ENCODE measurements around the gene C11orf24. TPM values are rescaled to one million over a fixed set of nuclear protein-coding genes. Genes with fewer than 3 reads are reported as not detected.
A peak's percentile ranks its signal among the peaks of the same experiment; 100 is the strongest.

The C11orf24 gene
- total RNA-seq, 1 experiment from 2014 or later, result 53.7 TPM

GRCh38 chr11:68259122-68259959, 12.4 kb downstream of the C11orf24 start:
- Mint-ChIP-seq H3K27me3 (ENCODE audit: low read depth) (peaks cover 9% of the 10 kb centered on the region), H3K27ac (peak overlapping the region; percentile 63; the same call in 1 of the 2 replicates), H3K4me3 (no peak overlapping the region), H3K36me3 (peaks cover 34% of the 10 kb centered on the region), H3K4me1 (peaks cover 12% of the 10 kb centered on the region), H3K9me3 (no peaks in the 10 kb centered on the region)
- ChIA-PET POLR2A (interaction anchor here (0.7 kb wide), 1 partner anchor 12 kb away, joined by 3 read pairs; the partner anchor contains the start of gene C11orf24), CTCF (interaction anchor here (0.9 to 4.6 kb wide), 5 partner anchors 11 to 69 kb away, joined by 3 to 111 read pairs (median 4); partner anchors contain the start of gene C11orf24)
- TF ChIP-seq ZBTB21 (CRISPR knock-in tag; IDR thresholded peaks at IDR 0.05; ENCODE audit: borderline replicate concordance) (no peak), ATF3 (CRISPR knock-in tag; conservative IDR thresholded peaks at IDR 0.05) (0 out of 2 replicates have a peak, but pooled peaks have one; percentile 39), FOXP1 (CRISPR knock-in tag; IDR thresholded peaks at IDR 0.05; ENCODE audit: borderline replicate concordance) (0 out of 2 replicates have a peak, but pooled peaks have one; percentile 42), STAT6 (CRISPR knock-in tag; conservative IDR thresholded peaks at IDR 0.05; ENCODE audit: low read depth) (no peak)
- DNase-seq (ENCODE audit: low spot score) (no peak), ATAC-seq (no peak)

GRCh38 chr11:68258363-68258765, 13.4 kb downstream of the C11orf24 start:
- H3K27me3 Mint-ChIP-seq (ENCODE audit: low read depth), result peaks cover 9% of the 10 kb centered on the region
- H3K27ac Mint-ChIP-seq, result no peak overlapping the region
- H3K4me3 Mint-ChIP-seq, result no peak overlapping the region
- ATAC-seq, result no peak
- CTCF ChIA-PET, result interaction anchor here (0.9 to 4.6 kb wide), 8 partner anchors 13 to 261 kb away, joined by 3 to 111 read pairs (median 4); partner anchors contain the start of gene C11orf24
- H3K9me3 Mint-ChIP-seq, result no peaks in the 10 kb centered on the region
- POLR2A ChIA-PET, result interaction anchor here (0.6 to 1.2 kb wide), 2 partner anchors 40 to 41 kb away, joined by 3 read pairs; no protein-coding TSS in a partner anchor
- DNase-seq (ENCODE audit: low spot score), result no peak
- H3K4me1 Mint-ChIP-seq, result peaks cover 12% of the 10 kb centered on the region
- H3K36me3 Mint-ChIP-seq, result peaks cover 28% of the 10 kb centered on the region
- TF ChIP-seq MYBL2 (CRISPR knock-in tag; IDR thresholded peaks at IDR 0.05) (no peak), MLX (CRISPR knock-in tag; IDR thresholded peaks at IDR 0.05) (no peak), TEAD1 (CRISPR knock-in tag; IDR thresholded peaks at IDR 0.05) (no peak), SOX15 (CRISPR knock-in tag; IDR thresholded peaks at IDR 0.05) (no peak), ZNF121 (CRISPR knock-in tag; IDR thresholded peaks at IDR 0.05) (no peak), E2F4 (CRISPR knock-in tag; IDR thresholded peaks at IDR 0.05; ENCODE audit: borderline replicate concordance, low read depth) (no peak)

GRCh38 chr11:68257477-68258362, 14.1 kb downstream of the C11orf24 start:
- H3K27me3 Mint-ChIP-seq (ENCODE audit: low read depth), result peaks cover 9% of the 10 kb centered on the region
- no peak overlapping the region for H3K4me3 Mint-ChIP-seq
- CTCF ChIA-PET, result interaction anchor here (0.6 to 4.6 kb wide), 36 partner anchors 8 to 261 kb away, joined by 3 to 111 read pairs (median 4); partner anchors contain the start of gene C11orf24
- POLR2A ChIA-PET, result interaction anchor here (0.7 to 1.2 kb wide), 3 partner anchors 8 to 40 kb away, joined by 3 read pairs; partner anchors contain the start of gene C11orf24
- H3K36me3 Mint-ChIP-seq, result peaks cover 21% of the 10 kb centered on the region
- peak; percentile 92 for ATAC-seq
- H3K4me1 Mint-ChIP-seq, result peaks cover 12% of the 10 kb centered on the region
- H3K27ac Mint-ChIP-seq, result no peak overlapping the region
- no peaks in the 10 kb centered on the region for H3K9me3 Mint-ChIP-seq
- peak; percentile 99 for DNase-seq (ENCODE audit: low spot score)
- TF ChIP-seq CREB1 (CRISPR knock-in tag; IDR thresholded peaks at IDR 0.05) (peak; percentile 63; the same call in 1 of the 2 replicates), IRF1 (CRISPR knock-in tag; IDR thresholded peaks at IDR 0.05) (0 out of 2 replicates have a peak, but pooled peaks have one; percentile 27), GTF2I (CRISPR knock-in tag; conservative IDR thresholded peaks at IDR 0.05) (no peak), ZNF281 (CRISPR knock-in tag; IDR thresholded peaks at IDR 0.05) (0 out of 2 replicates have a peak, but pooled peaks have one; percentile 50), NFE2L1 (CRISPR knock-in tag; IDR thresholded peaks at IDR 0.05) (0 out of 2 replicates have a peak, but pooled peaks have one; percentile 46)

Data from WTC11 (cell line).